Upper lobe of left lung (tissue), 4 donors: Measurements from ENCODE around the gene PLK5.

Source experiments
- CTCF ChIP-seq, 6 experiments: fragments of 450-650 bp in 4 of 6; fragments of 200-600 bp in 2 of 6; sonication (generic) in 2 of 6; IDR thresholded peaks; one replicate each; pipeline ENCODE4 v1.5.1; 2016 to 2019; ENCODE audit warnings: antibody characterized with exemption in 6 of 6
- EP300 ChIP-seq, 4 donors: sonication (generic); formaldehyde crosslinking; IDR thresholded peaks; one replicate each; pipeline ENCODE4 v1.5.1; 2017; ENCODE audit warnings: antibody characterized with exemption in 4 of 4, control low read depth in 2 of 4
- POLR2A ChIP-seq, 4 donors: fragments of 450-650 bp; IDR thresholded peaks; one replicate each; pipeline ENCODE4 v1.5.1; 2016 to 2017; ENCODE audit warnings: antibody characterized with exemption in 4 of 4, mild to moderate bottlenecking in 2 of 4
- POLR2AphosphoS5 ChIP-seq, 2 donors: sonication (generic); formaldehyde crosslinking; IDR thresholded peaks; one replicate each; pipeline ENCODE4 v1.5.1; 2017; ENCODE audit warnings: antibody characterized with exemption in 2 of 2

GRCh38 chr19:1549332-1549945, 25.6 kb downstream of the PLK5 start:
- TF ChIP-seq CTCF (IDR thresholded peaks at IDR 0.05), result no peak
- no peak for TF ChIP-seq POLR2A (IDR thresholded peaks at IDR 0.05)
- no peak for TF ChIP-seq EP300 (IDR thresholded peaks at IDR 0.05)
- TF ChIP-seq POLR2AphosphoS5 (IDR thresholded peaks at IDR 0.05), result no peak
